Uterus (tissue), 2 donors: ENCODE measurements around the gene DNAAF1.

Experiments
- POLR2A ChIP-seq, 2 donors: fragments of 450-650 bp; IDR thresholded peaks; one replicate each; pipeline ENCODE4 v1.6.1; 2016; ENCODE audit warnings: antibody characterized with exemption in 2 of 2, mild to moderate bottlenecking in 1 of 2, moderate library complexity in 1 of 2
- TF ChIP-seq, protein P1 (sequence below), 4 experiments: fragments of 200-600 bp in 2 of 4; fragments of 450-650 bp in 2 of 4; sonication (generic) in 2 of 4; IDR thresholded peaks; one replicate each; pipeline ENCODE4 v1.5.1; 2016 to 2019; ENCODE audit warnings: antibody characterized with exemption in 4 of 4, mild to moderate bottlenecking in 2 of 4, moderate library complexity in 1 of 4

DNA sequence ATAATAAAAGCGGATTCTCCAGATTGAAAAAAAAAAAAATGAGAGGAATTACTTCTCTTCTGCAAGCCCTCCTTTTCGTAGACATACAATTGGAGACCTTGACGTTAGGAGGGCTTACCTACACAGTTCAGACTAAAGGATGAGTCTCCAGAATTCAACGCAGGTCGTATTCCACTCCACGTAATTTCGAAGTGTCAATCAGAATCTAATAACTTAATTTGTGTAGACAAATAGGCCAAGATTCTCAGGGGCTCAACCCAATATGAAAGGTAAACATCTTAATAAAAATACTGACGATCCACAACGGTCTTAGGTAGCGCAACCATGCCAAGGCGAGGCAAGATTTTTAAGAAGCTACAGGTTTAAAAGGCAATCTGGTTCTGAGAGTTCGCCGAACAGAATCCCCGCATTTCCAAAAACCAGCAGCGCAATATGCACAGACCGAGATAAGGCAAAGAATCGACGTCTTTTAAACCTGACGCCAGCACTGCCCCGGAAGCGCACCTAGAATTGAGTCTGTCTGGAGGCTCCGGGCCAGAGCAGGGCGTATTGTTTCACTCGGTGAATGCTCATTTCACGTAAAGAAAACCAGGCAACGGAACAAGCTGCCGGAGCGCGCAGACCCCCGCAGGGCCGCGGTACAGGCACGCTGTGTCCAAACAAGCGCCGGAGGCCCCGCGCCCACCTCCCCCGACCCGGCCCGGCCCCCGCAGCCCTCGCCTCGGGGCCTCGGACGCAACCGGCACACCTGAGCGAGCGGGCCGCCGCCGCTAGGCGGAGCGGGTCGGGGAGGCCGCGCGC, 29.0 kb upstream of the DNAAF1 start:
- TF ChIP-seq POLR2A (IDR thresholded peaks at IDR 0.05) = no peak
- TF ChIP-seq, protein P1, sequence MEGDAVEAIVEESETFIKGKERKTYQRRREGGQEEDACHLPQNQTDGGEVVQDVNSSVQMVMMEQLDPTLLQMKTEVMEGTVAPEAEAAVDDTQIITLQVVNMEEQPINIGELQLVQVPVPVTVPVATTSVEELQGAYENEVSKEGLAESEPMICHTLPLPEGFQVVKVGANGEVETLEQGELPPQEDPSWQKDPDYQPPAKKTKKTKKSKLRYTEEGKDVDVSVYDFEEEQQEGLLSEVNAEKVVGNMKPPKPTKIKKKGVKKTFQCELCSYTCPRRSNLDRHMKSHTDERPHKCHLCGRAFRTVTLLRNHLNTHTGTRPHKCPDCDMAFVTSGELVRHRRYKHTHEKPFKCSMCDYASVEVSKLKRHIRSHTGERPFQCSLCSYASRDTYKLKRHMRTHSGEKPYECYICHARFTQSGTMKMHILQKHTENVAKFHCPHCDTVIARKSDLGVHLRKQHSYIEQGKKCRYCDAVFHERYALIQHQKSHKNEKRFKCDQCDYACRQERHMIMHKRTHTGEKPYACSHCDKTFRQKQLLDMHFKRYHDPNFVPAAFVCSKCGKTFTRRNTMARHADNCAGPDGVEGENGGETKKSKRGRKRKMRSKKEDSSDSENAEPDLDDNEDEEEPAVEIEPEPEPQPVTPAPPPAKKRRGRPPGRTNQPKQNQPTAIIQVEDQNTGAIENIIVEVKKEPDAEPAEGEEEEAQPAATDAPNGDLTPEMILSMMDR (IDR thresholded peaks at IDR 0.05) = peak in 2 of 4 experiments; percentile 49 to 66
